ENCODE data around the gene SMCR8. TPM values are rescaled to one million over a fixed set of nuclear protein-coding genes. Genes with fewer than 3 reads are reported as not detected.

SMCR8 gene
- polyA plus RNA-seq, 3 donors: 2.4 to 24.4 (median 5.3) TPM

DNA sequence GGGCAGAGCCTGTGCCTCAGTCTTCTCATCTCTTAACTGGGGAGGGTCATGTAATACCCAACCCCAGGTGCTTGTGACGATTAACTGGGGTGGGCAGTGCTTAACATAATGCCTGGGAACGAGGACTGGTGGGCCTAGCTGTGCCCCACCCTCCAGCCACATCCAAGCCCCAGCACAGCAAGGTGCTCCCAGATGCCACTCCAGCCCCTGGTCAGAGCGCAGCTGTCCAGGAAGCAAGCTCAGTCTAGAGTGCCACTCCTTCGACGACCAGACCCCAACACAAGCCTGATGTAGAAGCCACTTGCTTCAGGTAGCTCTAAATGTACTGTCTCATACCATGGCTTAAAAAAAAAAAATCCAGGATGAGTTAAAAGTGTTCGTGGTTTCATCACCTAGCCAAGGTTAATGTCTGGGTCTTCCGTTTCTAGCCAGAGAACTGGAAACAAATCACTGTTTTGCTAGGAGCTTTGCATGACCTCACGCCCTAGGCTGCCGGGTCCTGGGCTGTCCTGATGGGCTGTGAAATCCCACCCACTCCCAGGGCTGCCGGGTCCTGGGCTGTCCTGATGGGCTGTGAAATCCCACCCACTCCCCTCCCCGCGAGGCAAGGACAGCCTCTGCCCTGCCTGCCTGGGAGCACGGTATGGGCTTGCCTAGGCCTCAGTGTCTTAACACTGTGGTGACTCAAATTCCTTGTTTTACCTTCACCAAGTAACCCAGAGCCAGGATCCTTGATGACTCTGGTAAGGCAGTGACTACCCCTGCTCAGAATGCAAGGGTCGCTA is 47.0 kb upstream of the SMCR8 start:
- intact Hi-C loops (cut with micrococcal nuclease): no loop called here
- Histone ChIP-seq H3K27ac (ENCODE audit: low read depth in 1 of 2, low read length in 2 of 2) (no peak overlapping the region), H3K9me3 (replicated peaks in 1 of 2; ENCODE audit: control insufficient read depth in 1 of 2, insufficient read depth in 1 of 2, low read length in 2 of 2) (no peaks in the 10 kb centered on the region), H3K36me3 (replicated peaks in 1 of 2; ENCODE audit: control insufficient read depth in 1 of 2, insufficient read depth in 2 of 2, low read length in 2 of 2) (peaks cover 27 to 52% of the 10 kb centered on the region in 2 donors), H3K4me2 (replicated peaks; ENCODE audit: extremely low read depth, low read length, poor library complexity, severe bottlenecking) (no peak overlapping the region), H3K4me1 (ENCODE audit: control insufficient read depth in 1 of 2, insufficient read depth in 2 of 2, low read length in 2 of 2) (no peaks in the 10 kb centered on the region), H3K4me3 (replicated peaks in 1 of 3; ENCODE audit: low read depth in 2 of 3, low read length in 3 of 3) (no peak overlapping the region), H3K9ac (ENCODE audit: insufficient read depth, low read length, poor library complexity, severe bottlenecking) (no peak overlapping the region), H4K20me1 (ENCODE audit: insufficient read depth, low read length) (peaks cover 8% of the 10 kb centered on the region), H3K79me2 (ENCODE audit: insufficient read depth, low read length) (no peaks in the 10 kb centered on the region), H3K27me3 (ENCODE audit: control insufficient read depth in 2 of 2, insufficient read depth in 2 of 2, low read length in 2 of 2) (no peaks in the 10 kb centered on the region), H2AFZ (ENCODE audit: insufficient read depth, low read depth, low read length, poor library complexity, severe bottlenecking) (no peak overlapping the region)
- peaks cover 28 to 43% of the 10 kb centered on the region in 2 donors for H3K36me3 Mint-ChIP-seq
- H3K27me3 Mint-ChIP-seq (ENCODE audit: low read depth in 3 of 3): no peaks in the 10 kb centered on the region
- no peaks in the 10 kb centered on the region for H3K9me3 Mint-ChIP-seq
- peak overlapping the region in 1 of 7 donors; percentile 41 for H3K27ac Mint-ChIP-seq
- no peaks in the 10 kb centered on the region for H3K4me1 Mint-ChIP-seq
- TF ChIP-seq, protein P1, sequence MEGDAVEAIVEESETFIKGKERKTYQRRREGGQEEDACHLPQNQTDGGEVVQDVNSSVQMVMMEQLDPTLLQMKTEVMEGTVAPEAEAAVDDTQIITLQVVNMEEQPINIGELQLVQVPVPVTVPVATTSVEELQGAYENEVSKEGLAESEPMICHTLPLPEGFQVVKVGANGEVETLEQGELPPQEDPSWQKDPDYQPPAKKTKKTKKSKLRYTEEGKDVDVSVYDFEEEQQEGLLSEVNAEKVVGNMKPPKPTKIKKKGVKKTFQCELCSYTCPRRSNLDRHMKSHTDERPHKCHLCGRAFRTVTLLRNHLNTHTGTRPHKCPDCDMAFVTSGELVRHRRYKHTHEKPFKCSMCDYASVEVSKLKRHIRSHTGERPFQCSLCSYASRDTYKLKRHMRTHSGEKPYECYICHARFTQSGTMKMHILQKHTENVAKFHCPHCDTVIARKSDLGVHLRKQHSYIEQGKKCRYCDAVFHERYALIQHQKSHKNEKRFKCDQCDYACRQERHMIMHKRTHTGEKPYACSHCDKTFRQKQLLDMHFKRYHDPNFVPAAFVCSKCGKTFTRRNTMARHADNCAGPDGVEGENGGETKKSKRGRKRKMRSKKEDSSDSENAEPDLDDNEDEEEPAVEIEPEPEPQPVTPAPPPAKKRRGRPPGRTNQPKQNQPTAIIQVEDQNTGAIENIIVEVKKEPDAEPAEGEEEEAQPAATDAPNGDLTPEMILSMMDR (IDR thresholded peaks at IDR 0.05): no peak
- WGBS (ENCODE audit: insufficient coverage): 84% methylated on average over 10 of the region's 14 CpGs
- DNase-seq: no peak
- H3K4me3 Mint-ChIP-seq: no peak overlapping the region

DNA sequence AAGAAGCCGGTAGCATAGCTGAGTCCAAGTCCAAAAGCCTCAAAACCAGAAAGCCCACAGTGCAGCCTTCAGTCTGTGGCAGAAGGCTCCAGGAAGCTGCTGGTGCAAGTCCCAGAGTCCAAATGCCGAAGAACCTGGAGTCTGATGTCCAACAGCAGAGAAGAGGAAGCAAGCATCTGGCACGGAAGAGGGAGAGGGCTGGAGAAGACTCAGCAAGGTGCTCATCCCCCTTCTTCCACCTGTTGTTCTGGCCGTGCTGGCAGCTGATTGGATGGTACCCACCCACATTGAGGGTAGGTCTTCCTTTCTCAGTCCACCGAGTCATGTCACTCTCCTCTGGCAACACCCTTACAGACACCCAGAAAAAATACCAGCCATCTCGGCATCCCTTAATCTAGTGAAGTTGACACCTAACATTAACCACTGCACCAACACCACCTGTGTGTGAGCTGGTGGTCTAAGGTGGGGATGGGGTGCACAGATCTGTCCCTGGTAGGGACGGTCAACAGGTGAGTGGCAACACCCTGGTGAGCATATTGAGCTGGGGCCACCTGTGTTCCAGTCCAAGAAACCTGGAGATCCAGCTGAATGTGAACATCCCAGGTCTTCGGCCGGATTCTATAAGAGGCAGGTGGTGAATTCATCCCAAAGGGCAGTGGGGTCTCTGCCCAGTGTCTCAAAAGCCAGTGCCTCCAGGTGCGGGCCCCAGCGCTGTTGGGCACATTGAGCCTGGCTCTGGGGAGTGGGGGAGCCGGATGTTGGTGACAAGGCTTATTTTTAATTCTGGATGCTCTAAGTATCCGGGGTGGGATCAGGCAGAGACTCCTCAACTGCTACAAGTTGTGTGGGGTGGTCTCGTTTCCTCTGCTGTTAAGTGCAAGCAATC is 44.8 kb upstream of the SMCR8 start:
- peak overlapping the region in 2 of 7 donors; percentile 5 to 63 for H3K27ac Mint-ChIP-seq
- Histone ChIP-seq H3K4me1 (ENCODE audit: control insufficient read depth in 1 of 2, insufficient read depth in 2 of 2, low read length in 2 of 2) (no peaks in the 10 kb centered on the region), H3K36me3 (replicated peaks in 1 of 2; ENCODE audit: control insufficient read depth in 1 of 2, insufficient read depth in 2 of 2, low read length in 2 of 2) (peaks cover 30 to 50% of the 10 kb centered on the region in 2 donors)

More for the DNA sequence above, 44.8 kb upstream of the SMCR8 start:
- no peak overlapping the region for H3K4me2 ChIP-seq (replicated peaks; ENCODE audit: extremely low read depth, low read length, poor library complexity, severe bottlenecking)
- Mint-ChIP-seq H3K4me3 (no peak overlapping the region), H3K36me3 (peaks cover 38 to 48% of the 10 kb centered on the region in 2 donors), H3K4me1 (no peaks in the 10 kb centered on the region), H3K9me3 (no peaks in the 10 kb centered on the region), H3K27me3 (ENCODE audit: low read depth in 3 of 3) (peaks cover 0 to 1% (median 0%) of the 10 kb centered on the region in 3 donors)
- H3K4me3 ChIP-seq (replicated peaks in 1 of 3; ENCODE audit: low read depth in 2 of 3, low read length in 3 of 3): no peak overlapping the region
- H2AFZ ChIP-seq (ENCODE audit: insufficient read depth, low read depth, low read length, poor library complexity, severe bottlenecking): no peak overlapping the region
- peaks cover 8% of the 10 kb centered on the region for H4K20me1 ChIP-seq (ENCODE audit: insufficient read depth, low read length)
- H3K79me2 ChIP-seq (ENCODE audit: insufficient read depth, low read length): no peaks in the 10 kb centered on the region
- TF ChIP-seq, protein P1 (IDR thresholded peaks at IDR 0.05): no peak
- intact Hi-C loops (cut with micrococcal nuclease): no loop called here
- no peaks in the 10 kb centered on the region for H3K9me3 ChIP-seq (replicated peaks in 1 of 2; ENCODE audit: control insufficient read depth in 1 of 2, insufficient read depth in 1 of 2, low read length in 2 of 2)
- 96% methylated on average over 10 of the region's 14 CpGs for WGBS (ENCODE audit: insufficient coverage)
- H3K27me3 ChIP-seq (ENCODE audit: control insufficient read depth in 2 of 2, insufficient read depth in 2 of 2, low read length in 2 of 2): no peaks in the 10 kb centered on the region
- no peak overlapping the region for H3K27ac ChIP-seq (ENCODE audit: low read depth in 1 of 2, low read length in 2 of 2)
- no peak for DNase-seq
- H3K9ac ChIP-seq (ENCODE audit: insufficient read depth, low read length, poor library complexity, severe bottlenecking): no peak overlapping the region

Data from CD14-positive monocyte (primary cell).